HG03439 (cell line): ENCODE data around the gene CFAP52.
"Not testable (repeated sequence)": the region's sequence is repeated elsewhere in the genome, so short reads cannot be mapped to it uniquely, and the experiment has no call there.

Source experiments
- ATAC-seq: cut with Tn5 transposase; IDR thresholded peaks from one replicate; pipeline ENCODE4 v1.9.1; 2021; ENCODE audit warnings: mild to moderate bottlenecking, moderate library complexity; ENCODE audit not compliant: unreplicated experiment

CFAP52 gene, protein sequence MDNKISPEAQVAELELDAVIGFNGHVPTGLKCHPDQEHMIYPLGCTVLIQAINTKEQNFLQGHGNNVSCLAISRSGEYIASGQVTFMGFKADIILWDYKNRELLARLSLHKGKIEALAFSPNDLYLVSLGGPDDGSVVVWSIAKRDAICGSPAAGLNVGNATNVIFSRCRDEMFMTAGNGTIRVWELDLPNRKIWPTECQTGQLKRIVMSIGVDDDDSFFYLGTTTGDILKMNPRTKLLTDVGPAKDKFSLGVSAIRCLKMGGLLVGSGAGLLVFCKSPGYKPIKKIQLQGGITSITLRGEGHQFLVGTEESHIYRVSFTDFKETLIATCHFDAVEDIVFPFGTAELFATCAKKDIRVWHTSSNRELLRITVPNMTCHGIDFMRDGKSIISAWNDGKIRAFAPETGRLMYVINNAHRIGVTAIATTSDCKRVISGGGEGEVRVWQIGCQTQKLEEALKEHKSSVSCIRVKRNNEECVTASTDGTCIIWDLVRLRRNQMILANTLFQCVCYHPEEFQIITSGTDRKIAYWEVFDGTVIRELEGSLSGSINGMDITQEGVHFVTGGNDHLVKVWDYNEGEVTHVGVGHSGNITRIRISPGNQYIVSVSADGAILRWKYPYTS

DNA sequence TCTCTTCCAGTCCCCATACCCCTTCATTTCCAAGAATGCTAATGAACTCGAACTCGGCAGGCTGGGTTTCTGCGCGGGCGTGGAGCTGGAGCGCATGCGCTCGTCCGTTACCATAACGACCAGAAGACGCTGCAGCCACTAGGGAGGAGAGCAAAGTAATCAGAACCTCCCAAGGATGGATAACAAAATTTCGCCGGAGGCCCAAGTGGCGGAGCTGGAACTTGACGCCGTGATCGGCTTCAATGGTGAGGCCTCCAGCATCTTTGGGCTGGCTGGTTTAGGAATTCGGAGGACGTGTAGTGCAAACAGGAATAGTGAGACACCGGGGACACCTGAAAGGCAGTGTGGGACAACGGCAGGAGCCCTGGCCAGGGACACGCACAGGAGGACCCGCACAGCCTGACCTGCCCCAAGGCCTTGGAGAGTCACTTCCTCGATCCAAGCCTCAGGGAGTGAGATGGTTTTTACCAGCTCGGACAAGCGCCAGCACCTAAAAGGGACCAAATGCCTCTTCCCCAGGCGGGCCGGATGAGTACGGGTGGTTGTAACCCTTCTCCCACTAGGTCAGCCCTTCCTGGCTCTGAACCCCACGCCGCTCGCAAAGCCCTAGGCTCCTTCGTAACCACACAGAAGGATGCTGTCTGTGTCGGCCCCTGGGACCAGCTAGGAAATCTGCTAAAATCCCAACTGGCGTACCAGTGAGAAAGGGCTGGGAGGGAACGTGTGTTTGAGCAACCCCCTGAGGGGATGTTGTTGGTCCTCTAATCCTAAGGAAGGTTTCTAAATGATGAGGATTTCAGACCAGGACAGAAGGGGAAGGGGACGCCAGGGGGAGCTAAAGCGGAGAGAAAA lies at the start of gene CFAP52:
Gene CFAP52 (plus strand): TSS at position 122 of the 852 bp plus-strand sequence. CDS start 54 bp downstream, at position 176.
- peak; percentile 48 for ATAC-seq

DNA sequence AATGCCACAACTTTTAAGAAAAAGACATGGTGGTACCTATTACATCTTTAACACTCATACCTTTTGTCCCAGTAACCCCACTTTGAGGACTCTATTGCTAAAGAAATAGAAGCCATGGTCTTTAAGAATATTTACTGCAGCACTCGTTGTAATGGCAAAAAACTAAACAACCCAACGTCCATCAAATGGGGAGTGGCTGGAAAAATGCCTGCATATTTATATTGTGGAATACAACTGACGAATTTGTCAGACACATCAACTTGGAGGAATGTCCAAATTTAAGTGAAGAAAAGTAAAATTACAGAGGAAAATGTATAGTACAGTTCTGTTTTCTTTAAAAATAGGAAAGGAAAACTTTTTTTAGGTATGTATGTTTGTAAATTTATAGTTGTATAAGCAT lies 48.7 kb upstream of the CFAP52 start:
- ATAC-seq: no peak

DNA sequence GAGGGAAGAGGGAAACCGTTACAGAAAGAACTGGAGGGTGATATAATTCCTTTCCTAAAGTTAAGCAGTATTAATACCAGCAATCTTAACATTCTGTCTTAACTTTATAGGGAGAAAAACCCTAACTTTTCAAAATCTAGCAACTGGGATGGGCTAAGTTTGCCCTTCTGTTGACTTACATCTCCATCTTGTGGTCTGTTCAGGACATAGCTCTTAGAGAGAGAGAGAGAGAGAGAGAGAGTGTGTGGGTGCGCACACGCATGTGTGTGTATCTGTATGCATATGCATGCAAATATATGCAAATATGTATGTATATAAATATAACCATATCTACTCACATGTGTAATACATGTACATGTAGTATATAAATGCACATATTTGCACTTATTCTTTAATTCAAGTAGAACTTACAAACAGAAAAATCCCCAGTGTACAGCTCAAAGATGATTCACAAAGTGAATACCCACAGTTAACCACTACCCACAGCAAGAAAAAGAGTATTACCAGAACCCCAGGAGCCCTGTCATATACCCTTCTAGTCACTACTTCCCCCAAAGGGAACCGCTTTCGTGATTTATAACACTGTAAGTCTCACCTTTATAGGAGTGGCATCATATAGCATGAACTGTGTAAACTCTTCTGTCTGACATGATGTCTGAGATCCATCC lies 47.3 kb upstream of the CFAP52 start:
- ATAC-seq: no peak

DNA sequence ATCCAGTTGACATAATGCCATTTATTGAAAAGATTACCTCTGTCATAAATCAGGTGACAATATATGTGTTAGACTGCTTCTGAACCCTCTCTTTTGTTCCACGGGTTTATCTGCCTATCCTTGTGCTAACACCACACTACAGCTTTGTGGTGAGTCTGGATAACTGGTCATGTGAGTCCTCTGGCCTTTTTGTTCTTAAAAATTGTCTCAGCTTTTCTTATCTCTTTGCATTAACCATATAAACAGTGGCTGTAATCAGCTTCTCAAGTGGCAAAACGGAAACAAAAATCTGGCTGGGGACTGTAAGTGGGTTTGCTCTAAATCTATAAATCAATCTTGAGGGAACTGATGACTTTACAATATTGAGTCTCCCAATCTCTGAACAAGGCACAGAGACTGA lies 45.4 kb upstream of the CFAP52 start:
- ATAC-seq: no peak

DNA sequence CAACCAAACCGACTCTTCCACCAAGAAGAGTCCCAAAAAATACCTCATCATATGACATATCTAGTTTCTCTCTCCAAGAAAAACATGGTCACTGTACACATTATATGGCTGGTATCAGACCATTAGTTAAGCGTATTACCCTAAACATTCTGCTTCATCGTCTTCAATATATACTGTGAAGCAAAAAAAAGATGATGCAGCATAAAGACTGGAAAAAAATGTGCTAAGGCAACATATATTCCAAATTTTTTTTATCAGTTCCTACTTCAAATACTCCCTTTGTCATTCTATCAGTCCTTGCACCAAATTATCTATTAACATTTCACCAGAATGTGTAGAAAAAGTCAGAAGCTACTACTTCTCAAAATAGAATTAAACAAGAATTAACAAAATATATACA lies 43.7 kb upstream of the CFAP52 start:
- ATAC-seq: no peak

DNA sequence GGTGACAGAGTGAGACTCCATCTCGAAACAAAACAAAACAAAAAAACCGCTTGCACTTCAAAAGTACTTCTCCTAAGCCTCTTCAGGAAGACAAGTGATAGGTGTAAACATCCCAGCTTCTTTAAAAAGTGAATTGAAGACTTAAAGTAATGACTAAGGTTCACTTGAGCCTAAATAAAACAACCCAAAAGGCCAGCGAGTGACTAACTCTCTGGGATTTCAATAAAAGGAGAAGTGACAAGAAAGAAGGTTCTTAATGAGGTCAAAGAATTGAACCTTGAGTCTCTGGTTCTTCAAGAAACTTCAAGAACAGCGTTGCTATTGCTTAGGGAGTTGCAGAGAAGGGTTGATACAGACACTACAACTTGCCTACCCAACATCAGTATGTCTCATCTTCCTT lies 43.0 kb upstream of the CFAP52 start:
- ATAC-seq: no peak

DNA sequence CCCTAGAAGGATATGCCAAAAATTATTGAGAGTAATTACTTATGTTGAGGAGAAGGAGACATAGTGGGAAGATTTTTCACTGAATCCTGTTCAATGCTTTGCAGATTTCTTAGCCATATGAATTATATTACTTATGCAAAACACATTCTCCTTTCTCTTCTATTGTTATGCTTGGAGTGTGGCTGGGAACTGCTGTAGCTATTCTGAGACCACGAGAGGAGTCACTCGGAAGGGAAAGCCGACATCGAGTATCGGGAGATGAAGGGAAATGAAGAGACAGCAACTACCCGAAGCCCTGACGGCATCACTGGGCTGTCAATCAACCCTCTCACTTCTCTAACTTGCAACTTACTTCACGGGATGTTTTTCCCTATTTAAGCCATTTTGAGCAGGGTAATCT lies 40.4 kb upstream of the CFAP52 start:
- no peak for ATAC-seq

DNA sequence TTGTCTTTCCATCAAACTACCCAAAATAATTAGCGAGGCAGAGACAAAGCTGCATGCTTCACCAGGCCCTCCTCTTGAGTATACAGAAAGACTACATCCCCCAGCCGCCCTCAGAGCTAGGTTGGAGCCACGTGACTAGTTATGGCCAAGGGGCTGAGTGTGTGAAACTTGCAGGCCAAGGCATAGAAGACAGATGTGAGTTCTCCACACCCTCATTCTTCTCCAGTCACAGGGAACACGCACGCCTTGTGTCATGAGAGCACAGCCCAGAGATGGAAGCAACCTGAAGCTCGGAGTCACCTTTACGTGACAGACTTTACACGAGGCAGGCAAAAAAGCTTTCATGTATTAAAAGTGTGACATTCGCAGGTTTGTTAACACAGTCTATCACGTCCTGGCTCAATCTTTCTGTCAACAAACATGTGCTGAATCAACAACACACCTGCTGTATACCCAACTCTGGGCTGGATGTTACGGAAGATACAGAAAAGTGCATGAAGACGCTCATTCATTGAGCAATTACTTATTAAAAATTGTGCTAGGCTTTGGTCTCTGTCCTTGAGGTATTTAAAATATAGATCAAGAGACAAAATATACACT lies 39.2 kb upstream of the CFAP52 start:
- no peak for ATAC-seq

DNA sequence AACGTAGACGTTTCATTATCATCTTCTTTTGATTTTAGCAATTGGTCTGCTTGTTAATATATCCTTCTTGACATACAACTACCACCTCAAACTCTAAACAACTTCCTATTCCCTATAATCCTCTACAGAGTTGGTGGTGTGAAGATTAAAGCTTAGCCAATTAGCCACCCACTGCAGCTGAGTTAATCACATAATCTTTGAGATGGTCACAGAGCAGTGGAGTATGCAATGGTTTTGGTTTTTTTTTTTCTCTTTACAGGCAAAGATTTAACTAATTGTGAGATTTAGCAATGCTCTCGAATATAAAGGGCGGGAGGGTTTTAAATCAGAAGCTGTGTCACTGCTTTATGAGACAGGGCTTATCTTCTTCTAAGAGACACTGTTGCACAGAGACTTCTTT lies 37.8 kb upstream of the CFAP52 start:
- ATAC-seq: no peak

DNA sequence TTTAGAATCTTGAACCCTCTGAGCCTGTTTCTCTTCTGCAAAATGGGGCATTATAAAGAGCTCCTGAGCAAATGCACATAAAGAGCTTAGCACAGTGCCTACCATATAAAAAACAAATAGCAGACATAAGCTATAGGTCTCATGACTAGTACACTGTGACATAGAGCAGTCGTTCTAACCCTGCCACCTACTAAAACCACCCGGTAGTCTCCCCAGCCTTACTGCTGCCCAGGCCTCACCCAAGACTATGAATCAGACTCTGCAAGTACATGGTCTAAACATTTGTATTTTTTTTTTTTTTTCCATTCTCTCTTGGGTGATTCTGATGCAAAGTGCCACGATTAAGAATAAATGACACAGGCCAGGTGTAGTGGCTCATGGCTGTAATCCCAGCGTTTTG lies 34.7 kb upstream of the CFAP52 start:
- no peak for ATAC-seq

DNA sequence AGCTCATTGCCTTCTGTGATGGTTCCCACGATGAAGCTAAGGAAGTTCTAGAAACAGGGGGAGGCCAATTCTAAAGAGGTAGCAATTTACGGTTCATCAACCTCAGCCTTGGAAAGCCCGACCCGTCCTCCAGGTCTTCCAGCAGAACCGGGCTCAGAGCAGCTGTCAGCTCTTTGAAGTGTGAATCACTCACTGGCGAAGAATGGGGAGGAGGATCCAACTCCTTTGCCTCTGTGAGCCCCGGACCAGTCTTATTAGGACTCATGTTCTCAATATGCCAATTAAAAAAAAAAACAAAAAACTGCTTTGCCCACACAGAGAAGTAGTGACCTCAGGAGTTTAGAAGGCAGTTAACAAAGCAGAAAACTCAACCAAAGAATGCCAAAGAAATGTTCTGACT lies 32.2 kb upstream of the CFAP52 start:
- ATAC-seq: no peak

DNA sequence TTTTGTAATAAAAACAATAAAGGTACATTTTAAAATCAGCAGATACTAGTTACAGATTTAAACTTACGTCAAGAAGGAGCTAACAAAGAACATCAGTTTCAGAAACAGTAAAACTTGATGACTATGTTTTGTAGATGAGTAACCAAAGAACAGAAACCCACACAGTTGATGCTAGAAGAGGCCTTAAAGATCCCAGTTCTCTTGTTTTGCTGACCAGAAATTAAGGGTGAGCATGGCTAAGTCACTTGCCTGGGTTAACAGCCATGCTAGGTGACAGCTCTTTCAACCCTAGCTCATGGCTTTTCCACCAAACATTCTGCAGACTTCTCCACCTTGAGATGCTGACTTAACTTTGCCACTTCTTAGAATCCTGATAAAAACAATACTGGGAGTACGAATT lies 27.2 kb upstream of the CFAP52 start:
- ATAC-seq: no peak

DNA sequence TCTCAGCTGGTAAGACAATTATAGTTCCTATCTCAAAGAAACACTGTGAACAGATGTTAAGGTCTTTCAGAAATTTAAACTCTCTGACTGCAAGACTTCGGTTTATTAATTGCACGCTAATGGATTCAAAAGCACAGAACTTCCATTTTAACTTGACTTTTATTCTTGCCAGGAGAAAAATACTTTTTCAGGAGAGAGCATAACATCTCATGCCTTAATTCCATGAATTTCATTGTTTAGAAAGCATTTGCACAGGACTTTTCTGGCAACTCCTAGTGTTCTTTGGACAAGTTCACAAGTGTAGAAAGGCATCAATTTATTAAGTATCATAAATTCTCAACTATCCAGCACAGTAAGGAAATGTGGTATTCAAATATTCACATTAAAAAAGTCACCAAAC lies 23.3 kb upstream of the CFAP52 start:
- no peak for ATAC-seq

DNA sequence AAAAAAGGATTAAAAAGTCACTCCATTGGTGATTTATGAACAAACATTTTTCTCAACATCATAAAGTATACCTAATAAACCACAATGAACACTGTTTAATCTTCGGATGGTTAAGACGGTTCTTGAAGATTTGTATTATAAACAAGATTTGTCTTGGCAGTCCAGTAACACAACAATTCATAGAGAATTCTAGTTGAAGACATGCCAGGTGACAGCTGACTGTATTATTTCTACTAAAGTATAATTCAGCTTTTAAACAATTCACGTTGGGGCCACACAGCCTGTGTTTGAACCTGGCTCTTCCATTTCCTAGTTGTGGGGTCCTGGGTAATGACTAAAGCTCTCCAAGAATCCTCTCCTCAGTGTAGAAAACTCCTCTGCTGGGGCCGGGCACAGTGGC lies 22.8 kb upstream of the CFAP52 start:
- no peak for ATAC-seq

DNA sequence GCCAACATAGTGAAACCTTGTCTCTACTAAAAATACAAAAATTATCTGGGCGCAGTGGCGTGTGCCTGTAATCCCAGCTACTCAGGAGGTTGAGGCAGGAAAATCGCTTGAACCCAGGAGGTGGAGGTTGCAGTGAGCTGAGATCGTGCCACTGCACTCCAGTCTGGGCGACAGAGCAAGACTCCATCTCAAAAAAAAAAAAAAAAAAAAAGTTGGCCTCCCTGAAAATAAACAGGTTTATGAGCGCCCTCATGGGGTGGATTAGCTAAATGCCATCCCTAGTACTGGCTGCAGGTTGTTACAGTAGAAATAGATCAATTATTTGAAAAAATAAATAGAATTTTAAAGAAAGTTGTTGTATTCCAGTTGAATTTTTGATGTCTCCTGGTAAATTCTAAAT lies 21.7 kb upstream of the CFAP52 start:
- ATAC-seq: not testable (repeated sequence)

DNA sequence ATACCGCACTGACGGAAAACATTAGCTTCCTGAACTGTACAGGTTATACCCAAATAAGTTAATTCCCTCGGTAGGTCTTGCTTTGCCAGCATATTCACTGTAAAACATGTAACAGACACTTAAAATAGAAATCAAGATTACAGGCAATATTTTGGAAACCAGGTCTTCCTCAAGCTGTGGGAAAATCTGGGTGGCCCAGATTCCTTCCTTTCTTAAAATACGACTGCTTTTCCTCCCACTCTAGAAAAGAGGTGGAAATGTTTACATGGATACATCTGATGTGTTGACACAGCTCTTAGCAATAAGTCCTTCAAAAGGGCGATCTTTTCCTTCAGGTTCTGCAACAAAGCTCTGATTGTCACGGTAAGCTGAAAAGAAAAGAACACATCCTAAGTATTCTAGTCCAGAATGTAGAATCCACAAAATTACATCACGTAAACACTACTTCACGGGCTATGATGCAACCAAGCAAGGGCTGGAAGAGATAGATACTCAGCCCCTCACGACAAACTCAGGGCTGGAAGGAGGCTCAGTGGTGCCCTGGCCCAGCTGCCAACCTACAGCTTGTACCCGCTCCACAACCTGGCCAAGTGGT lies 19.2 kb upstream of the CFAP52 start:
- no peak for ATAC-seq

DNA sequence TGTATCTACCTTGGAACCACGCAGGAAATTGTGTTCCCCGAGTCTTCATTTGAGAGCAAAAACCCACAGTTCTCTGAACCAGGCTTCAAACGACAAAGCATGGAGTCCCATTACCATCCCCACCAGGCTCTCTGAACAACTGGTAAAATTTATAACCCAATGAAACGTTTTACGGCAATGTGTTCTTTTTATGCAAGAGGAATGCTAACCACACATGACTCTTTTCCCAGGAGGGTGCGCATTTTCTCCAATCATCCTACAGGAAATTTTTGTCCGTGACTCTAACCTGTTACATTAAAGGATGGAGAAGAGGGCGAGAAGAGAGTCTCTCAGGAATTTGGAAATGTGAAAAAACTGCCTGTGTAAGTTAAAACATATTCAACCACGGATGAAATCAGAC lies 18.6 kb upstream of the CFAP52 start:
- ATAC-seq: no peak

DNA sequence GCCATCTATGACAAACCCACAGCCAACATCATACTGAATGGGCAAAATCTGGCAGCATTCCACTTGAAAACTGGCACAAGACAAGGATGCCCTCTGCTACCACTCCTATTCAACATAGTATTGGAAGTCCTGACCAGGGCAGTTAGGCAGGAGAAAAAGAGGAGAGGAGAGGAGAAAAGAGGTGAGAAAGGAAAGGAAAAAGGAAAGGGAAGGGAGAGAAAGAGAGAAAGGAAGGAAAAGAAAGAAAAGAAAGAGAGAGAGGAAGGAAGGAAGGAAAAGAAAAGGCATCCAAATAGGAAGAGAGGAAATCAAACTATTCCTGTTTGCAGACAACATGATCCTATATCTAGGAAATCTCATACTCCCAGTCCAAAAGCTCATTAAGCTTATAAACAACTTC lies 12.3 kb upstream of the CFAP52 start:
- no peak for ATAC-seq

DNA sequence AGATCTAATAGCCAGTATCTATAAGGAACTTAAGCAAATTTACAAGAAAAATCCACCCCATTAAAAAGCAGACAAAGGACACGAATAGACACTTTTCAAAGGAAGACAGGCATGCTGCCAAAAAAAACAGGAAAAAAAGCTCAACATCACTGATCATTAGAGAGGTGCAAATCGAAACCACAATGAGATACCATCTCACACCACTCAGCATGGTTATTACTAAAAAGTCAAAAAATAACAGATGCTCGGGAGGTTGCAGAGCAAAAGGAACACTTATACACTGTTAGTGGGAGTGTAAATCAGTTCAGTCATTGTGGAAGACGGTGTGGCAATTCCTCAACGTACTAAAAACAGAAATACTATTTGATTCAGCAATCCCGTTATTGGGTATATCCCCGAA lies 10.4 kb upstream of the CFAP52 start:
- ATAC-seq: no peak

DNA sequence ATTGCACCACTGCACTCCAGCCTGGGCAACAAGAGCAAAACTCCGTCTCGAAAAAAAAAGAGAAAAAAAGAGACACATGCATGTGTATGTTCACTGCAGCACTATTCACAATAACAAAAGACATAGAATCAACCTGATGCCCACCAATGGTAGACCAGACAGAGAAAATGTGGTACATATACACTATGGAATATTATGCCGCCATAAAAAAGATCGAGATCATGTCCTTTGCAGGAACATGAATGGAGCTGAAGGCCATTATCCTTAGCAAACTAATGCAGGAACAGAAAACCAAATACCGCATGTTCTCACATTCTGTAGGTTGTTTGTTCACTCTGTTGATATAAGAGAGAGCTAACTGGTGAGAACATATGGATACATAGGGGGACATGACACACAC lies 9.7 kb upstream of the CFAP52 start:
- ATAC-seq: not testable (repeated sequence)
